HepG2 (cell line): ENCODE measurements around the gene NEDD4L.

ENCODE experiments used
- CHD4 ChIP-seq: fragments of 200-600 bp; sonication (generic); IDR thresholded peaks from 2 replicates; pipeline ENCODE4 v1.7.0; 2017; ENCODE audit warnings: mild to moderate bottlenecking, low read length, borderline replicate concordance
- ONECUT2 ChIP-seq: sonication (generic); formaldehyde crosslinking; IDR thresholded peaks from 2 replicates; pipeline ENCODE4 v1.4.0; 2020; ENCODE audit warnings: missing genetic modification reagents
- TAF1 ChIP-seq: sonication (generic); formaldehyde crosslinking; IDR thresholded peaks from 2 replicates; pipeline ENCODE4 v1.4.0; 2020; ENCODE audit warnings: missing genetic modification reagents
- TF ChIP-seq, protein P1 (sequence below): sonication (generic); formaldehyde crosslinking; IDR thresholded peaks from 2 replicates; pipeline ENCODE4 v1.5.0; 2020; ENCODE audit warnings: mild to moderate bottlenecking, missing genetic modification reagents, moderate library complexity

DNA sequence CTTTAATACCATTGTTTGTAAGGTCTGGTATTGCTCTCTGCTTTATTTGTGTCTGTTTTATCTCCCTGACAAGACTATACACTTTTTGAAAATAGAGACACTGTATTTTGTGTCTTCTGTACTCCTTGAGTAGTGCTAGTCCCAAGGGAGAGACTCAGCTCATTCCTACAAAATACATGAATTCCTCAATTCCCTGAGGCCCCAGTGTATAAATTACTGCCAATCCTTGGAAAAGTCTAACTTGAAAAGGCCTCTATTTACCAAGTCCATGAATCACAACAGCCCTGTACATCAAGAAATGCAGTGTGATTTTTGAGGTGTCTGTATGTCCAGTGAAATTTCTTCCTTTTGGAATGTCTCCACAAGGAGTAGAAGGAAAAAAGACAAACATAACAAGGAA is 34.9 kb upstream of the NEDD4L start:
- TF ChIP-seq, protein P1, sequence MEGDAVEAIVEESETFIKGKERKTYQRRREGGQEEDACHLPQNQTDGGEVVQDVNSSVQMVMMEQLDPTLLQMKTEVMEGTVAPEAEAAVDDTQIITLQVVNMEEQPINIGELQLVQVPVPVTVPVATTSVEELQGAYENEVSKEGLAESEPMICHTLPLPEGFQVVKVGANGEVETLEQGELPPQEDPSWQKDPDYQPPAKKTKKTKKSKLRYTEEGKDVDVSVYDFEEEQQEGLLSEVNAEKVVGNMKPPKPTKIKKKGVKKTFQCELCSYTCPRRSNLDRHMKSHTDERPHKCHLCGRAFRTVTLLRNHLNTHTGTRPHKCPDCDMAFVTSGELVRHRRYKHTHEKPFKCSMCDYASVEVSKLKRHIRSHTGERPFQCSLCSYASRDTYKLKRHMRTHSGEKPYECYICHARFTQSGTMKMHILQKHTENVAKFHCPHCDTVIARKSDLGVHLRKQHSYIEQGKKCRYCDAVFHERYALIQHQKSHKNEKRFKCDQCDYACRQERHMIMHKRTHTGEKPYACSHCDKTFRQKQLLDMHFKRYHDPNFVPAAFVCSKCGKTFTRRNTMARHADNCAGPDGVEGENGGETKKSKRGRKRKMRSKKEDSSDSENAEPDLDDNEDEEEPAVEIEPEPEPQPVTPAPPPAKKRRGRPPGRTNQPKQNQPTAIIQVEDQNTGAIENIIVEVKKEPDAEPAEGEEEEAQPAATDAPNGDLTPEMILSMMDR: no peak
- no peak for TF ChIP-seq CHD4
- TF ChIP-seq TAF1 (CRISPR knock-in tag): no peak
- TF ChIP-seq ONECUT2 (CRISPR knock-in tag): no peak
